DMS153 treated with DMSO at 0.1 percent for 48 hours (cell line): ENCODE measurements around the gene COPE.
"Not testable (repeated sequence)": the region's sequence is repeated elsewhere in the genome, so short reads cannot be mapped to it uniquely, and the experiment has no call there.

Source experiments
- DNase-seq: peaks from one replicate; lab custom pipeline; 2025; ENCODE audit not compliant: unreplicated experiment; lab: John Stamatoyannopoulos, UW

COPE gene

DNA sequence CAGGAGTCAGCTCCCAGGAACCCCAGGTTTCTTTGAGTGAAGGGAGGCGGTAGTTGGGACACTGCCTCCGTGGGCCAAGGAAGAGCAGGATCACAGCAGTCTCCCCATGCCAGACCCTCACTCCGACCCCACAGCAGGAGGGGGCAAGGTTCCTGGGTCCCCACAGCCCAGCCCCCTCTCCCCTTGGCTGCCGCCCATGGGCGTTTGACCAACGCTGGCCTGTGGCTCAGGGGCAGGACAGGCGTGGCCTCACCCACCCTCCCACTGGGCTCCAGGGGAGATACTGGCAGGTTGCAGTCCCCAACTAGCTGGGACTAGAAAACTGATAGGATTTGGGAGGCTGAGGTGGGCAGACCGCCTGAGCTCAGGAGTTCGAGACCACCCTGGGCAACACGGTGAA is 9.2 kb downstream of the COPE start:
- no peak for DNase-seq

DNA sequence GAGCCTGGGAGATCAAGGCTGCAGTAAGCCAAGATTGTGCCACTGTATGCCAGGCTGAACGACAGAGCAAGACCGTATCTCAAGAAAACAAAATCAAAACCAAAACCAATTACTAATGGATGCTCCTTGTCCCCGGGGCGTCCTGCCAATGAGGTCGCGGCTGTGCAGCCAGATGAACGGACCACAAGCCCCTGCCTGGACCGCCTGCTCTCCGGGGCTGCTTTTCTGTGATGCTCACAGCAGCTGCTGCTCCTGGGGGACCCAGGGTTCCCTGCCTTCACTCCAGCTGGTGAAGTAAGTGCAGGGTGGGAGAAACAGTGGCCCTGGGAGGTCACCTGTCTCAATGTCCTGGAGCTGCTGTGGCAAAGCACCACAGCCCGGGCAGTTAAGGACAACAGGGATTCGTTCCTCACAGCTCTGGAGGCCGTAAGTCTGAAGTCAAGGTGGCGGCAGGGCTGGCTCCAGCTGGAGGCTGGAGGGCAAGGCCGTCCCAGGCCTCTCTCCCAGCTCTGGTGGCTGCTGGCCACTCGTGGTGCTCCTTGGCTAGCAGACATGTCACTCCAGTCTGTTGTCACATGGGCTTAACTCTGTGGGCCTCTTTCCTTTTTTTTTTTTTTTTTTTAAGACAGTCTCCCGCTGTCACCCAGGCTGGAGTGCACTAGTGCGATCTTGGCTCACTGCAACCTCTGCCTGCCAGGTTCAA is 10.1 kb downstream of the COPE start:
- no peak for DNase-seq

DNA sequence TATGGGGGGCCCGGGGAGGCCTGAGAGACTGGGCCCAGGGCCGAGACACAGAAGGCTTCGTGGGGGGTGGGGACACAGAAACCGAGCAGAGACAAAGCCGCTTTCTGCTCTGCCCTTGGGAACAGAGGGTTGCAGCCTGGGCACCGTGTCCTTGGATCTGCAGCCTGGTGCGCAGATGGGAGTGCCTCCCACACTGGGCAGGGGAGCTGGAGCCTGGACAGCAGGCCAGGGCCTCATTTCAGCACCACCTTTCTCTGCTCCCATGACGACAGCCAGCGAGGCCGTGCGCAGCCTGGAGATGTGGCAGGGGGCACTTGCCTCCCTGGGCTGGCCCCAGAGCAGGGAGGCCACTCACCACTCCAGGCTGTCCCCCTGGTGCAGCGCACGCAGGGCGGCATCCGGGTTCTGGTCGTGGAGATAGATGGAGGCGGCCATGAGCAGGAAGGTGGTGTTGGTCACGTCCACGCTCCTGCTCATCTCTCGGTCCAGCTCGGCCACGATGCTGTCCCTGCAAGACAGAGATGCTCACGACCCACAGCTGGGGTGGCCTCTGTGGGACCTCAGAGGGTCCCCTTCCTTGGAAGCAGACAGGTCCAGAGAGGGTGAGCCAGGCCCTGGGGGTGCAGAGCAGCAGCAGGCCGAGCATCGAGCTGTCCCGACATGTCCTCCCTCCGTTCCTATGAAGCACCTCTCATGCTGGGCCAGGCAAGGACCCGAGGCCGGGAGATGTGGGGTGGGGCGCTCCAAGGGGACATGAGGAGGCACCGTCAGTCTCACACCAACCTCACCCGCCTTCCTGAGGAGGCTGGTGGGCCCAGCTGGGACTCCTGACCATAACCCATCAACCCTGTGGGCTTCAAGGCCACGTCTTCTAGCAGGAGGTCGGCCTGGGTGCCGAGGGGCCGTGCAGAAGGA is 12.3 kb downstream of the COPE start:
- no peak for DNase-seq

GRCh38 chr19:18905513-18906236 is 13.5 kb downstream of the COPE start:
- DNase-seq, result no peak

GRCh38 chr19:18905058-18905456 is 14.1 kb downstream of the COPE start:
- no peak for DNase-seq

GRCh38 chr19:18904334-18905057 is 14.7 kb downstream of the COPE start:
- no peak for DNase-seq

DNA sequence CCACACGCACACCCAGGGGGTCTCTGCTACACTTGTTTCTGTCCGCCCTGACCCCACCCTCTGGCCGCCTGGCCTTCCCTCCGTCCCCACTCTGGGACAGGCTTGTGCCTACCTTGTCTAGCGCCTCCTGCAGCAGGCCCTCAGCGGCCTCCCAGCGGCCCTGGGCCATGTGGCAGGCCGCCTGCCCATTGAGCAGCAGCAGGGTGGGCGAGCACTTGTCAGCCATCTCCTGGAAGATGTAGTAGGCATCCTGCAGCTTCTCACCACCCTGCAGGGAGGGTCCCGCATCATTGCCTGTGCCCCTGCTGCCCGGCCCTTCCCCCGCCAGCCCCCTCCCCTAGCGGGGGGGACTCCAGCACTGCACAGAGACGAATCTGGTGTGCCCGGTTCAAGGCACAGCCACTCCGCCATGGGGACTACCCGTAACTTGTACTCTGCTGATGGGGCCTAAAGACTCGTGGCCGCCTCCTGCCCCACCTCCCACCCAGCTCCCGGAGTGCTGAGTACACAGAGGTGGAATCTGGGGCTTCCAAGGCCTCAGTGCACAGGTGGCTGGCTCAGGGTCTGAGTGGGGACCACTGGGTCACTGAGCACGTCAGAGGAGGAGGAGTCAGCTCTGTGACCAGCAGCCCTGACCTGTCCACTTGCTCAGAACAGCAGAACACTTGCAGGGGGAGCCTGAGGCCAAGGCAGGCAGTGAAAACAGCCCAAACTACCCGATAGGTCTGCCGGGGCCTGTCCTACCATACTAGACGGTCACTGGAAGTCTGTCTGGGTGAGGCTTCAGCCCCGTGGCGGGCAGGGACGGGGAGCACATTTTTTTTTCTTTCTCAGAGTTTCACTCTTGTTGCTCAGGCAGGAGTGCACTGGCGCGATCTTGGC is 15.8 kb downstream of the COPE start:
- no peak for DNase-seq

- not testable (repeated sequence) for DNase-seq
Measured at GRCh38 chr19:18902519-18902918, 16.7 kb downstream of the COPE start.

GRCh38 chr19:18901491-18901890 is 17.7 kb downstream of the COPE start:
- no peak for DNase-seq

DNA sequence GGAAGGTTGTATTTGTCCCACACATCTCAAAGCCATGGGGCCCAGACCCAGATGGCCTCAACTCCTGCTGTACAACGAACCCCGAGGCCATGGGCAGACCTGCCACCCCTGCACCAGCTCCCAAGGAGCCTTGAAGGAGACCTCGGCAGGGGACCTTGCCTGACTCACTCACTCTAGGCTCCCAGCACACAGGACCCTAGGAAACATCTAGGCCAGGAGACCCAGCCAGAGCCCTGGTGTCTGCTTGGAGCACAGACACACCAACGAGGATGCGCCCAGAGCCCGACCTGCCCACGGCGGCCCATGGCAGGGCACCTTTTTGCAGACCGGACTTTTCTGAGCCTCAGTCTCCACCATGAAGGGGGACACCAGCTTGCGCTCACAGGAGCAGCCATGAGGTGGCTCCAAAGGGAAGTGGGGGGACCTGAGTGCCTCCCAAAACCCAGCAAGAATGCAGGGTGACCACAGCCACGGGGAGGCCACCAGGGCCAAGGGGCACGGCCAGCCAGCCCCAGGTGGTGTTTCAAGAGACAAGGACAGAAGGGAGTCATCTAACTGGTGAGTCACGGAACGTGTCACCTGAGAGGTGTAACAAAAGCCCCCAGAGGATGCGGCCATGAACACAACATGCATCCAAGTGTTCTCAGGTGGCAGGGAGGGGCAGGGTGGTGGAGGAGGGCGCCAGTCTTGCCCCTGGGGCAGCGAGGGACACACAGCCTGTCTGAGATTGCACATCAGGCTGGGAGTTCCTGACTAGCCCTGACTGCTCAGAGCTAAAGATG is 18.3 kb downstream of the COPE start:
- DNase-seq, result no peak

GRCh38 chr19:18899624-18900560 is 19.3 kb downstream of the COPE start:
- DNase-seq, result no peak

GRCh38 chr19:18898607-18899408 is 20.4 kb downstream of the COPE start:
- DNase-seq, result no peak

- no peak for DNase-seq
Measured at GRCh38 chr19:18898081-18898606, 21.0 kb downstream of the COPE start.

GRCh38 chr19:18897094-18898029 is 21.8 kb downstream of the COPE start:
- DNase-seq, result no peak

- DNase-seq, result no peak
Measured at GRCh38 chr19:18896421-18896841, 22.8 kb downstream of the COPE start.

DNA sequence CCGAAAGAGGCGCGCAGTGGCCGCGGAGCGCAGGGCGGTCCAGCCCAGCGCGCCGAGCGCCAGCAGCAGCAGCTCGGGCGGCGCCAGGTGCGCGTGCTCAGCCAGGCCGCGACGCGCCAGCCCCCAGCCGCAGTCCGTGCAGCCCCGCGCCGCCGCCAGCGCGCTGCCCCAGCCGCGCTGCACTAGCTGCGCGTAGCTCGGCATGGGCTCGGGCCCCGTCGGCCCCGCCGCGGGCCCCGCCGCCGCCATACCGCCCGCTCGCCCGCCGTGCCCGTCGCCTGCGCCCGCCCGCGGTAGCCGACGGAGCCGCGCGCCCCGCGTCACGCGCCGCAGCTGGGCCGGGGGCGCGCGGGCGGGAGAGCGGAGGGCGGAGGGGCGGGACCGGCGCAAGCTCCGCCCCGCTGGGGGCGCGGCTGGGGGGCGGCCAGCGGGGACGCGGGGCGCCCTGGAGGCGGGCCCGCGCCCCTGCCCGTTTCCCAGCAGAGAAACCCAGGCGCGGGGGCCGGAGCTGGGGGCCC is 23.3 kb downstream of the COPE start, which contains the start of gene CERS1:
TSS of gene CERS1 (minus strand) at position 335 of the 518 bp plus-strand sequence. CDS start at position 249, 86 bp downstream.
- no peak for DNase-seq
